ENCODE data around the gene DNAH2.
A peak's percentile ranks its signal among the peaks of the same experiment; 100 is the strongest.

DNA sequence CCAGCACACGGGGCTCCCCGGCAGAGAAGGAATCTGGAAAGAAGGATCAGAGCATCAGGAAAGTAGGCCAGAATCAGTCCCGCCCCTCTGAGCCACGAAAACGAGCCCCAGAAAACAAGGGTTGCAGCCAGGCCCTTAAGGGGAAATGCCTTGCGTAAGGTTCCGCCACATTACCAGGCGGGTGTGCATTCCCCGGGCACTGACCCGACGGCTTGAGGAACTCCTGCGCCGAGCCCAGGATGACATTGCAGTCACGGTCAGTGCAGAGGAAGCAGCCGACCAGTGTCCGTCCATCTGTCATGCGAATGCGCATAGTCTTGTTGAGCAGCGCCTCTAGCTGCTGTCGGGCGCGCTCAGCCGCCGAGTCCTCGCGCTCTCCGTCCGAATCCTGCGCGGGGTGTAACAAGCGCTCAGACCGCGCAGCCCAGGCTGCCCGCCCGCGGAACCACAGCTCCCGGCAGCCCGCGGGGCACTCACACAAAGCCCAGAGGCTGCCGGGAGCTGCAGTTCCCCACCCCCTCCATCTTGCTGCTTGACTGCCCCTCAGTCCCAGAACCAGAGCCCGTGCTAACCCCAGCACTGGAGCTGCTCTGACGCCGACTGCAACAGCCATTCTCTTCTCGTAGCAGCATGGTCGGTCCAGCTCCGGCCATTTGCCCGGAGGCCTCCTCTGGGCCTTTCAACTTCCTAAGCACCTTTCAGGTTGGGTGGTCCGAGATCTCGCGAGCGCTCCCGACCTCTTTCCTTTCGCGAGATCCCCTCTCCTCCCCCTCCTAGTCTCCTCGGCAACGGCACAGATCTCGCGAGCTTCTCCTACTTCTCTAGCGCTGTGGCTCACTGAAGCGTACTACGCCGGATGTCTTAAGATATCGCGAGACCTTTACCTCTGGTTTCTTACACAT, 139.5 kb downstream of the DNAH2 start, which contains the start of gene NAA38:
- TF ChIP-seq, protein P1, sequence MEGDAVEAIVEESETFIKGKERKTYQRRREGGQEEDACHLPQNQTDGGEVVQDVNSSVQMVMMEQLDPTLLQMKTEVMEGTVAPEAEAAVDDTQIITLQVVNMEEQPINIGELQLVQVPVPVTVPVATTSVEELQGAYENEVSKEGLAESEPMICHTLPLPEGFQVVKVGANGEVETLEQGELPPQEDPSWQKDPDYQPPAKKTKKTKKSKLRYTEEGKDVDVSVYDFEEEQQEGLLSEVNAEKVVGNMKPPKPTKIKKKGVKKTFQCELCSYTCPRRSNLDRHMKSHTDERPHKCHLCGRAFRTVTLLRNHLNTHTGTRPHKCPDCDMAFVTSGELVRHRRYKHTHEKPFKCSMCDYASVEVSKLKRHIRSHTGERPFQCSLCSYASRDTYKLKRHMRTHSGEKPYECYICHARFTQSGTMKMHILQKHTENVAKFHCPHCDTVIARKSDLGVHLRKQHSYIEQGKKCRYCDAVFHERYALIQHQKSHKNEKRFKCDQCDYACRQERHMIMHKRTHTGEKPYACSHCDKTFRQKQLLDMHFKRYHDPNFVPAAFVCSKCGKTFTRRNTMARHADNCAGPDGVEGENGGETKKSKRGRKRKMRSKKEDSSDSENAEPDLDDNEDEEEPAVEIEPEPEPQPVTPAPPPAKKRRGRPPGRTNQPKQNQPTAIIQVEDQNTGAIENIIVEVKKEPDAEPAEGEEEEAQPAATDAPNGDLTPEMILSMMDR (IDR thresholded peaks at IDR 0.05; ENCODE audit: poor library complexity) = peak; percentile 47
- TF ChIP-seq EZH2phosphoT487 (IDR thresholded peaks at IDR 0.05; ENCODE audit: low read depth, severe bottlenecking, unreplicated experiment) (no peak), EZH2 (IDR thresholded peaks at IDR 0.05; ENCODE audit: borderline replicate concordance) (no peak)

Data from hepatocyte (in vitro differentiated cells).